HepG2 (cell line): ENCODE results near the gene RIF1. TPM values are rescaled to one million over a fixed set of nuclear protein-coding genes. Genes with fewer than 3 reads are reported as not detected.

Source experiments
- CCAR2 ChIP-seq: fragments of 200-400 bp; formaldehyde crosslinking; optimal IDR thresholded peaks from 2 replicates; pipeline ENCODE3; 2018; ENCODE audit warnings: low read depth, mild to moderate bottlenecking, low read length, moderate library complexity
- FOSL1 ChIP-seq: sonication (generic); formaldehyde crosslinking; IDR thresholded peaks from 2 replicates; pipeline ENCODE4 v1.9.0; 2021; ENCODE audit warnings: missing genetic modification reagents, borderline replicate concordance
- HCFC1 ChIP-seq: fragments of 150-350 bp; IDR thresholded peaks from 2 replicates; pipeline ENCODE4 v1.6.1; 2014; ENCODE audit warnings: low read depth, low read length
- HINFP ChIP-seq: sonication (generic); formaldehyde crosslinking; IDR thresholded peaks from 2 replicates; pipeline ENCODE4 v1.4.0; 2020; ENCODE audit warnings: low read depth, mild to moderate bottlenecking, missing genetic modification reagents
- KDM5A ChIP-seq: fragments of 200-600 bp; sonication (generic); IDR thresholded peaks from 2 replicates; pipeline ENCODE4 v1.7.0; 2018; ENCODE audit warnings: antibody characterized with exemption, mild to moderate bottlenecking, low read length, borderline replicate concordance
- LCORL ChIP-seq, 2 experiments: fragments of 450-650 bp in 1 of 2; sonication (generic) in 1 of 2; formaldehyde crosslinking in 1 of 2; IDR thresholded peaks; 2 replicates each; pipeline versions ENCODE4 v1.5.0 to v1.6.1; 2017 to 2020; ENCODE audit warnings: antibody characterized with exemption in 1 of 2, missing genetic modification reagents in 1 of 2
- MEF2D ChIP-seq: sonication (generic); formaldehyde crosslinking; IDR thresholded peaks from 2 replicates; pipeline ENCODE4 v1.5.1; 2020; ENCODE audit warnings: mild to moderate bottlenecking, missing genetic modification reagents
- NR0B2 ChIP-seq: sonication (generic); formaldehyde crosslinking; IDR thresholded peaks from 2 replicates; pipeline ENCODE4 v1.4.0; 2020; ENCODE audit warnings: mild to moderate bottlenecking, missing genetic modification reagents
- RBAK ChIP-seq: sonication (generic); formaldehyde crosslinking; IDR thresholded peaks from 2 replicates; pipeline ENCODE4 v1.5.1; 2020; ENCODE audit warnings: mild to moderate bottlenecking, missing genetic modification reagents
- RBM39 ChIP-seq: fragments of 200-400 bp; formaldehyde crosslinking; IDR thresholded peaks from one replicate; pipeline ENCODE4 v1.6.1; 2018; ENCODE audit warnings: antibody characterized with exemption, mild to moderate bottlenecking, low read depth, low read length; ENCODE audit not compliant: poor library complexity, severe bottlenecking
- RXRA ChIP-seq: sonication (generic); formaldehyde crosslinking; IDR thresholded peaks from 2 replicates; pipeline ENCODE4 v1.5.1; 2020; ENCODE audit warnings: missing genetic modification reagents
- SMYD3 ChIP-seq: sonication (generic); formaldehyde crosslinking; IDR thresholded peaks from 2 replicates; pipeline ENCODE4 v1.8.1; 2023; ENCODE audit warnings: mild to moderate bottlenecking, missing genetic modification reagents
- SP5 ChIP-seq: IDR thresholded peaks from 2 replicates; pipeline ENCODE4 v1.6.1; 2016; ENCODE audit warnings: low read depth, borderline replicate concordance
- TBX3 ChIP-seq: fragments of 450-650 bp; IDR thresholded peaks from 2 replicates; pipeline ENCODE4 v1.6.1; 2017; ENCODE audit warnings: antibody characterized with exemption, mild to moderate bottlenecking, inconsistent platforms, borderline replicate concordance
- TERF1 ChIP-seq: sonication (generic); formaldehyde crosslinking; IDR thresholded peaks from 2 replicates; pipeline ENCODE4 v1.8.0; 2022; ENCODE audit warnings: mild to moderate bottlenecking, missing genetic modification reagents, moderate library complexity
- TRIM24 ChIP-seq: sonication (generic); formaldehyde crosslinking; IDR thresholded peaks from 2 replicates; pipeline ENCODE4 v1.8.0; 2022; ENCODE audit warnings: mild to moderate bottlenecking, missing genetic modification reagents
- ZMAT3 ChIP-seq: sonication (generic); formaldehyde crosslinking; conservative IDR thresholded peaks from 2 replicates; pipeline ENCODE4 v1.7.0; 2021; ENCODE audit warnings: missing genetic modification reagents
- ZNF225 ChIP-seq: sonication (generic); formaldehyde crosslinking; IDR thresholded peaks from 2 replicates; pipeline ENCODE4 v1.4.0; 2020; ENCODE audit warnings: mild to moderate bottlenecking, missing genetic modification reagents
- ZNF766 ChIP-seq: sonication (generic); formaldehyde crosslinking; IDR thresholded peaks from 2 replicates; pipeline ENCODE4 v1.5.0; 2020; ENCODE audit warnings: missing genetic modification reagents, borderline replicate concordance
- ZNF768 ChIP-seq: sonication (generic); formaldehyde crosslinking; IDR thresholded peaks from 2 replicates; pipeline ENCODE4 v1.4.0; 2020; ENCODE audit warnings: missing genetic modification reagents
- ZNF781 ChIP-seq: sonication (generic); formaldehyde crosslinking; IDR thresholded peaks from 2 replicates; pipeline ENCODE4 v1.5.1; 2020; ENCODE audit warnings: borderline replicate concordance, mild to moderate bottlenecking, missing genetic modification reagents; ENCODE audit errors: not compliant biosample characterization
- ZNF850 ChIP-seq: sonication (generic); formaldehyde crosslinking; conservative IDR thresholded peaks from 2 replicates; pipeline ENCODE4 v1.9.0; 2021; ENCODE audit warnings: mild to moderate bottlenecking, missing genetic modification reagents
- ZSCAN5A ChIP-seq: sonication (generic); formaldehyde crosslinking; IDR thresholded peaks from 2 replicates; pipeline ENCODE4 v1.8.0; 2022; ENCODE audit warnings: mild to moderate bottlenecking, missing genetic modification reagents, borderline replicate concordance
- polyA plus RNA-seq, 8 experiments: library from polyadenylated mRNA; depleted of rRNA in 3 of 8; stranded (reverse) in 7 of 8; unstranded in 1 of 8; fragments of >200 nt; fragmentation: Illumina TruSeq in 4 of 8; extraction: Trizol in 4 of 8; gene quantifications; 2 replicates each; pipeline versions ENCODE4 v1.2.1 to v1.2.3, GENCODE V29; 2011 to 2016; ENCODE audit warnings: low read depth in 4 of 8, missing spikeins in 1 of 8, mixed read lengths in 1 of 8; ENCODE audit not compliant: insufficient read depth in 1 of 8
- total RNA-seq, 5 experiments: library from RNA; depleted of rRNA; stranded (reverse); fragments of >200 nt; fragmentation: Illumina TruSeq; extraction: Trizol; gene quantifications; 2 replicates each; pipeline ENCODE4 v1.2.3, GENCODE V29; 2016; ENCODE audit warnings: low read depth in 1 of 5

RIF1 gene
- total and polyA plus RNA-seq, 2 of the 13 experiments (the other 11 are each of a cell fraction or from before 2014, with no cell fraction given), result 12.1 to 73.6 TPM

GRCh38 chr2:151409601-151410484, at the start of gene RIF1 (continued):
- TF ChIP-seq SMYD3 (peak; percentile 71; the same call in 1 of the 2 replicates), LCORL (IDR thresholded peaks at IDR 0.05) (no peak; the same call in 1 of the 2 replicates), LCORL (CRISPR knock-in tag; IDR thresholded peaks at IDR 0.05) (peak; percentile 56; the same call in 1 of the 2 replicates), NR0B2 (CRISPR knock-in tag) (peak; percentile 86; the same call in 1 of the 2 replicates), SP5 (CRISPR knock-in tag) (peak; percentile 70; the same call in 1 of the 2 replicates), FOSL1 (CRISPR knock-in tag) (no peak; the same call in 1 of the 2 replicates), ZNF768 (CRISPR knock-in tag) (peak; percentile 69; the same call in 1 of the 2 replicates), ZNF850 (0 out of 2 replicates have a peak, but pooled peaks have one; percentile 70), TBX3 (no peak), ZNF225 (CRISPR knock-in tag) (peak; percentile 13; the same call in 1 of the 2 replicates), ZMAT3 (CRISPR knock-in tag) (peak; percentile 87), RXRA (CRISPR knock-in tag) (peak; percentile 48), CCAR2 (peak; percentile 75), ZNF781 (CRISPR knock-in tag) (peak; percentile 78), TERF1 (CRISPR knock-in tag) (peak; percentile 84; the same call in 1 of the 2 replicates), HINFP (CRISPR knock-in tag) (peak; percentile 26; the same call in 1 of the 2 replicates), TRIM24 (CRISPR knock-in tag) (no peak; the same call in 1 of the 2 replicates), ZNF766 (CRISPR knock-in tag) (0 out of 2 replicates have a peak, but pooled peaks have one; percentile 26), KDM5A (peak; percentile 59; the same call in 1 of the 2 replicates), MEF2D (CRISPR knock-in tag) (peak; percentile 87; the same call in 1 of the 2 replicates), RBM39 (peak; percentile 98), HCFC1 (peak; percentile 65), ZSCAN5A (CRISPR knock-in tag) (peak; percentile 81; the same call in 1 of the 2 replicates), RBAK (CRISPR knock-in tag) (peak; percentile 10; the same call in 1 of the 2 replicates)
